Measurements from ENCODE around the gene TMEM220. TPM values are rescaled to one million over a fixed set of nuclear protein-coding genes. Genes with fewer than 3 reads are reported as not detected.

Gene TMEM220
- total and polyA plus RNA-seq, 9 donors, result 5.4 to 14.1 (median 9.8) TPM

GRCh38 chr17:10743316-10744009 is 13.6 kb upstream of the TMEM220 start:
- no peak for DNase-seq
- Histone ChIP-seq H3K27ac (no peak overlapping the region), H3K4me3 (no peak overlapping the region), H3K4me1 (ENCODE audit: insufficient read depth) (peaks cover 1% of the 10 kb centered on the region), H3K9me3 (no peaks in the 10 kb centered on the region), H3K27me3 (no peaks in the 10 kb centered on the region), H3K36me3 (no peaks in the 10 kb centered on the region)
- TF ChIP-seq CTCF (IDR thresholded peaks at IDR 0.05) (no peak), POLR2A (IDR thresholded peaks at IDR 0.05) (no peak), EP300 (IDR thresholded peaks at IDR 0.05) (no peak)
- intact Hi-C loops (cut with DNase I), result no loop called here
- 66 to 78% (median 77%) methylated on average over 8 of the region's 8 CpGs for WGBS, 3 donors

GRCh38 chr17:10742431-10742830 is 12.6 kb upstream of the TMEM220 start:
- 94 to 95% (median 95%) methylated on average over 6 of the region's 6 CpGs for WGBS, 3 donors
- Histone ChIP-seq H3K27ac (no peak overlapping the region), H3K4me3 (no peak overlapping the region), H3K27me3 (no peaks in the 10 kb centered on the region), H3K9me3 (no peaks in the 10 kb centered on the region), H3K4me1 (ENCODE audit: insufficient read depth) (peaks cover 1% of the 10 kb centered on the region), H3K36me3 (no peaks in the 10 kb centered on the region)
- no peak for TF ChIP-seq EP300 (IDR thresholded peaks at IDR 0.05)
- TF ChIP-seq CTCF (IDR thresholded peaks at IDR 0.05), result no peak
- TF ChIP-seq POLR2A (IDR thresholded peaks at IDR 0.05), result no peak
- intact Hi-C loops (cut with DNase I), result no loop called here
- DNase-seq, result no peak

- Histone ChIP-seq H3K9me3 (no peaks in the 10 kb centered on the region), H3K36me3 (no peaks in the 10 kb centered on the region), H3K4me1 (ENCODE audit: insufficient read depth) (peaks cover 1% of the 10 kb centered on the region), H3K27ac (no peak overlapping the region), H3K27me3 (no peaks in the 10 kb centered on the region), H3K4me3 (no peak overlapping the region)
- TF ChIP-seq CTCF (IDR thresholded peaks at IDR 0.05) (no peak), EP300 (IDR thresholded peaks at IDR 0.05) (no peak), POLR2A (IDR thresholded peaks at IDR 0.05) (no peak)
- 88 to 94% (median 90%) methylated on average over 10 of the region's 10 CpGs for WGBS, 3 donors
- intact Hi-C loops (cut with DNase I), result no loop called here
- no peak for DNase-seq
Observed at GRCh38 chr17:10741416-10742135, 11.8 kb upstream of the TMEM220 start.

- no peak for DNase-seq
- intact Hi-C loops (cut with DNase I), result loop anchor here in 3 of 4 donors (2.0 to 5.0 kb wide), 3 partner anchors 103 to 113 kb away; no protein-coding TSS in a partner anchor
- TF ChIP-seq POLR2A (IDR thresholded peaks at IDR 0.05) (no peak), EP300 (IDR thresholded peaks at IDR 0.05) (no peak), CTCF (IDR thresholded peaks at IDR 0.05) (no peak)
- no peaks in the 10 kb centered on the region for H3K9me3 ChIP-seq
- peaks cover 1% of the 10 kb centered on the region for H3K4me1 ChIP-seq (ENCODE audit: insufficient read depth)
- no peaks in the 10 kb centered on the region for H3K27me3 ChIP-seq
- H3K27ac ChIP-seq, result no peak overlapping the region
- WGBS, 3 donors, result 74 to 89% (median 81%) methylated on average over 5 of the region's 5 CpGs
- H3K4me3 ChIP-seq, result no peak overlapping the region
- H3K36me3 ChIP-seq, result no peaks in the 10 kb centered on the region
Observed at GRCh38 chr17:10739386-10739785, 9.6 kb upstream of the TMEM220 start.
